Measurements from ENCODE around the gene TRMT61B. TPM values are rescaled to one million over a fixed set of nuclear protein-coding genes. Genes with fewer than 3 reads are reported as not detected.

TRMT61B gene
- polyA plus RNA-seq, 3 donors: 6.7 to 10.2 (median 8.1) TPM

DNA sequence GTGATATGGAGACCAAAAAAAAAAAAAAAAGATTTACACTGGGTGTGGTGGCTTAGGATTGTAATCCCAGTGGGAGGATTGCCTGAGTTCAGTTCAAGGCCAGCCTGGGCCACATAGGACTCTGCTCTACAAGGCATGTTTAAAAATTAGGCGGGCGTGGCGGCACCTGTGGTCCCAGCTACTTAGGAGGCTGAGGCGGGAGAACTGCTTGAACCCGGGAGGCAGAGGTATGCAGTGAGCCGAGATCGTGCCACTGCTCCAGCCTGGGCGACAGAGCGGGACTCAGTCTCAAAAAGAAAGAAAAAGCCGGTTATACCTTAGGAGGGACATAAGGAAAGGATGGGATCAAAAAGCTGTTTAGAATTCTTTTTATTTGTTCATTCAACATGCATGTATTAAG lies 60.2 kb downstream of the TRMT61B start:
- peaks cover 0 to 6% (median 0%) of the 10 kb centered on the region in 7 donors for H3K9me3 Mint-ChIP-seq
- Histone ChIP-seq H3K79me2 (ENCODE audit: insufficient read depth, low read length) (no peaks in the 10 kb centered on the region), H3K4me3 (replicated peaks in 1 of 3; ENCODE audit: low read depth in 2 of 3, low read length in 3 of 3) (peak overlapping the region in 2 of 3 experiments; percentile 45 to 76), H4K20me1 (ENCODE audit: insufficient read depth, low read length) (peaks cover 36% of the 10 kb centered on the region), H2AFZ (ENCODE audit: insufficient read depth, low read depth, low read length, poor library complexity, severe bottlenecking) (peak overlapping the region; percentile 67), H3K27ac (ENCODE audit: low read depth in 1 of 2, low read length in 2 of 2) (no peak overlapping the region), H3K9ac (ENCODE audit: insufficient read depth, low read length, poor library complexity, severe bottlenecking) (no peak overlapping the region), H3K27me3 (ENCODE audit: control insufficient read depth in 2 of 2, insufficient read depth in 2 of 2, low read length in 2 of 2) (peaks cover 0 to 8% of the 10 kb centered on the region in 2 donors), H3K36me3 (replicated peaks in 1 of 2; ENCODE audit: control insufficient read depth in 1 of 2, insufficient read depth in 2 of 2, low read length in 2 of 2) (peaks cover 5 to 27% of the 10 kb centered on the region in 2 donors), H3K4me1 (ENCODE audit: control insufficient read depth in 1 of 2, insufficient read depth in 2 of 2, low read length in 2 of 2) (peaks cover 13 to 20% of the 10 kb centered on the region in 2 donors), H3K9me3 (replicated peaks in 1 of 2; ENCODE audit: control insufficient read depth in 1 of 2, insufficient read depth in 1 of 2, low read length in 2 of 2) (no peaks in the 10 kb centered on the region), H3K4me2 (replicated peaks; ENCODE audit: extremely low read depth, low read length, poor library complexity, severe bottlenecking) (peak overlapping the region; percentile 74)
- WGBS (ENCODE audit: insufficient coverage): 75% methylated on average over 7 of the region's 10 CpGs
- no peak for TF ChIP-seq CTCF (IDR thresholded peaks at IDR 0.05)
- H3K36me3 Mint-ChIP-seq: peaks cover 13 to 25% of the 10 kb centered on the region in 2 donors
- peaks cover 7 to 17% (median 11%) of the 10 kb centered on the region in 3 donors for H3K27me3 Mint-ChIP-seq (ENCODE audit: low read depth in 3 of 3)
- intact Hi-C loops (cut with micrococcal nuclease): no loop called here
- DNase-seq: no peak
- H3K4me3 Mint-ChIP-seq: peak overlapping the region; percentile 77 to 85
- H3K4me1 Mint-ChIP-seq: peaks cover 16% of the 10 kb centered on the region
- H3K27ac Mint-ChIP-seq: peak overlapping the region in 1 of 7 donors; percentile 64

DNA sequence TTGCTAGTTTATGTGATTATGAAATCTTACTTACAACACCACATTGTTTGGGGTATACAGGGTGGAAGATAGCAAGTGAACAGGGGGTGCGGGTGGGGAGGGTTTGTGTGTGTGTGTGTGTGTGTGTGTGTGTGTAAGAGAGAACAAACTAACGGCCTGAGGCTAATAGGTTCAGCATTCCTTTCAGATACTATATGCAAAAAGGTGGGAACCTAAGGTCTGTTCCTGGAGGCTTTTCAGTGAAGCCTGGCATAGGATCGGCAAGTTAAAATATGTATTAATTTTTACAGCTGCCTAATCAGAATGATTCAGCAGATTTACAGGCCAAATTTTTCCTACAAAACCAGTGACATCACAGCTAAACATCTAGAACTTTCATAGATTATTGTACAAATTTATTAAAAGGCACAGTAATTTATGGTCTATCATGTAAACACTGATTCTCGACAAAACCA lies 67.1 kb downstream of the TRMT61B start:
- no peaks in the 10 kb centered on the region for H3K27me3 ChIP-seq (ENCODE audit: control insufficient read depth in 2 of 2, insufficient read depth in 2 of 2, low read length in 2 of 2)
- H3K27ac ChIP-seq (ENCODE audit: low read depth in 1 of 2, low read length in 2 of 2): no peak overlapping the region
- H3K4me3 ChIP-seq (replicated peaks in 1 of 3; ENCODE audit: low read depth in 2 of 3, low read length in 3 of 3): no peak overlapping the region
- TF ChIP-seq CTCF (IDR thresholded peaks at IDR 0.05): no peak
- no CpG with 5 or more reads among the region's 4 CpGs for WGBS (ENCODE audit: insufficient coverage)
- peaks cover 78% of the 10 kb centered on the region for H4K20me1 ChIP-seq (ENCODE audit: insufficient read depth, low read length)
- no peaks in the 10 kb centered on the region for H3K27me3 Mint-ChIP-seq (ENCODE audit: low read depth in 3 of 3)
- no peaks in the 10 kb centered on the region for H3K9me3 Mint-ChIP-seq
- peaks cover 56 to 74% of the 10 kb centered on the region in 2 donors for H3K36me3 Mint-ChIP-seq
- no peak for DNase-seq
- H3K4me2 ChIP-seq (replicated peaks; ENCODE audit: extremely low read depth, low read length, poor library complexity, severe bottlenecking): no peak overlapping the region
- no peaks in the 10 kb centered on the region for H3K4me1 ChIP-seq (ENCODE audit: control insufficient read depth in 1 of 2, insufficient read depth in 2 of 2, low read length in 2 of 2)
- H3K36me3 ChIP-seq (replicated peaks in 1 of 2; ENCODE audit: control insufficient read depth in 1 of 2, insufficient read depth in 2 of 2, low read length in 2 of 2): peaks cover 57 to 87% of the 10 kb centered on the region in 2 donors
- no peak overlapping the region for H3K9ac ChIP-seq (ENCODE audit: insufficient read depth, low read length, poor library complexity, severe bottlenecking)
- H3K9me3 ChIP-seq (replicated peaks in 1 of 2; ENCODE audit: control insufficient read depth in 1 of 2, insufficient read depth in 1 of 2, low read length in 2 of 2): no peaks in the 10 kb centered on the region
- intact Hi-C loops (cut with micrococcal nuclease): no loop called here
- peak overlapping the region in 3 of 7 donors; percentile 19 to 47 (median 20) for H3K27ac Mint-ChIP-seq
- H3K79me2 ChIP-seq (ENCODE audit: insufficient read depth, low read length): peaks cover 3% of the 10 kb centered on the region
- H3K4me1 Mint-ChIP-seq: no peaks in the 10 kb centered on the region
- no peak overlapping the region for H2AFZ ChIP-seq (ENCODE audit: insufficient read depth, low read depth, low read length, poor library complexity, severe bottlenecking)
- H3K4me3 Mint-ChIP-seq: no peak overlapping the region
